NCI-H2107 treated with DMSO at 0.1 percent for 48 hours (cell line): ENCODE results near the gene DNM2.
"Not testable (repeated sequence)": the region's sequence is repeated elsewhere in the genome, so short reads cannot be mapped to it uniquely, and the experiment has no call there.

Experiments used
- DNase-seq: peaks from one replicate; lab custom pipeline; 2025; ENCODE audit not compliant: unreplicated experiment; lab: John Stamatoyannopoulos, UW

DNM2 gene

GRCh38 chr19:10717356-10718204, at the start of gene DNM2:
DNM2 (plus strand) TSS chr19:10718079; CDS start chr19:10718243, 164 bp downstream.
- peak; percentile 100 for DNase-seq

GRCh38 chr19:10669246-10669645, 48.6 kb upstream of the DNM2 start:
- DNase-seq, result no peak

- no peak for DNase-seq
Observed at GRCh38 chr19:10670182-10670581, 47.7 kb upstream of the DNM2 start.

GRCh38 chr19:10670876-10671804, 46.7 kb upstream of the DNM2 start:
- DNase-seq, result no peak

- not testable (repeated sequence) for DNase-seq
Observed at GRCh38 chr19:10671922-10672321, 46.0 kb upstream of the DNM2 start.

GRCh38 chr19:10675214-10675613, 42.7 kb upstream of the DNM2 start:
- not testable (repeated sequence) for DNase-seq

- DNase-seq, result no peak
Observed at GRCh38 chr19:10677751-10678150, 40.1 kb upstream of the DNM2 start.

- DNase-seq, result no peak
Observed at GRCh38 chr19:10678813-10679212, 39.1 kb upstream of the DNM2 start.

GRCh38 chr19:10679743-10680142, 38.1 kb upstream of the DNM2 start:
- no peak for DNase-seq

- no peak for DNase-seq
Observed at GRCh38 chr19:10680545-10681135, 37.2 kb upstream of the DNM2 start.

- no peak for DNase-seq
Observed at GRCh38 chr19:10681658-10682057, 36.2 kb upstream of the DNM2 start.

GRCh38 chr19:10682397-10683063, 35.3 kb upstream of the DNM2 start:
- DNase-seq, result no peak

GRCh38 chr19:10683064-10683426, 34.8 kb upstream of the DNM2 start:
- DNase-seq, result no peak

- DNase-seq, result no peak
Observed at GRCh38 chr19:10683582-10683981, 34.3 kb upstream of the DNM2 start.

- DNase-seq, result no peak
Observed at GRCh38 chr19:10685210-10685609, 32.7 kb upstream of the DNM2 start.

GRCh38 chr19:10686193-10686592, 31.7 kb upstream of the DNM2 start:
- DNase-seq, result no peak

- no peak for DNase-seq
Observed at GRCh38 chr19:10686661-10687517, 31.0 kb upstream of the DNM2 start.

- no peak for DNase-seq
Observed at GRCh38 chr19:10687518-10688288, 30.2 kb upstream of the DNM2 start.

- no peak for DNase-seq
Observed at GRCh38 chr19:10688545-10689280, 29.2 kb upstream of the DNM2 start.
